Prostate gland (tissue), 2 donors: ENCODE results near the gene HOOK2.

Source experiments
- POLR2A ChIP-seq: fragments of 450-650 bp; IDR thresholded peaks from one replicate; pipeline ENCODE4 v1.6.1; 2016; ENCODE audit warnings: antibody characterized with exemption, mild to moderate bottlenecking
- POLR2AphosphoS5 ChIP-seq: sonication (generic); formaldehyde crosslinking; IDR thresholded peaks from one replicate; pipeline ENCODE4 v1.6.1; 2017; ENCODE audit warnings: antibody characterized with exemption
- TF ChIP-seq, protein P1 (sequence below), 4 experiments: fragments of 200-600 bp in 2 of 4; fragments of 450-650 bp in 2 of 4; sonication (generic) in 2 of 4; IDR thresholded peaks; 1 replicate in 3 of 4; 2 replicates in 1 of 4; pipeline ENCODE4 v1.5.1; 2016 to 2019; ENCODE audit warnings: antibody characterized with exemption in 4 of 4, mild to moderate bottlenecking in 2 of 4, moderate library complexity in 2 of 4

DNA sequence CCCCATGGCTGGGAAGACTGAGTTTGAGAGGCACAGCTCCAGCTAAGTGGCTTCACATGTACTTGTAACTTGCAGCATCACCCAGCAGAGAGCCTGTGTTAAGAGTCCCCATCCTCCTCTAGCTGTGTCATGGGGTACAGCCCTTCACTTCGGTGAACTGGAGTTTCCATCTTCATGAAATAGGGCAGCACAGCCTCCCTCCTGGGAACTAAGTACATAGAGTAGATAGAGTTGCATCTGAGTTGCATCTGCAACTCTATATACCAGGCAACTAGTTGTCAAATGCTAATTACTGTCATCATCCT, 25.1 kb upstream of the HOOK2 start:
- TF ChIP-seq, protein P1, sequence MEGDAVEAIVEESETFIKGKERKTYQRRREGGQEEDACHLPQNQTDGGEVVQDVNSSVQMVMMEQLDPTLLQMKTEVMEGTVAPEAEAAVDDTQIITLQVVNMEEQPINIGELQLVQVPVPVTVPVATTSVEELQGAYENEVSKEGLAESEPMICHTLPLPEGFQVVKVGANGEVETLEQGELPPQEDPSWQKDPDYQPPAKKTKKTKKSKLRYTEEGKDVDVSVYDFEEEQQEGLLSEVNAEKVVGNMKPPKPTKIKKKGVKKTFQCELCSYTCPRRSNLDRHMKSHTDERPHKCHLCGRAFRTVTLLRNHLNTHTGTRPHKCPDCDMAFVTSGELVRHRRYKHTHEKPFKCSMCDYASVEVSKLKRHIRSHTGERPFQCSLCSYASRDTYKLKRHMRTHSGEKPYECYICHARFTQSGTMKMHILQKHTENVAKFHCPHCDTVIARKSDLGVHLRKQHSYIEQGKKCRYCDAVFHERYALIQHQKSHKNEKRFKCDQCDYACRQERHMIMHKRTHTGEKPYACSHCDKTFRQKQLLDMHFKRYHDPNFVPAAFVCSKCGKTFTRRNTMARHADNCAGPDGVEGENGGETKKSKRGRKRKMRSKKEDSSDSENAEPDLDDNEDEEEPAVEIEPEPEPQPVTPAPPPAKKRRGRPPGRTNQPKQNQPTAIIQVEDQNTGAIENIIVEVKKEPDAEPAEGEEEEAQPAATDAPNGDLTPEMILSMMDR (IDR thresholded peaks at IDR 0.05), result no peak
- TF ChIP-seq POLR2A, result no peak
- TF ChIP-seq POLR2AphosphoS5, result no peak
